ENCODE measurements around the gene ZDHHC21. TPM values are rescaled to one million over a fixed set of nuclear protein-coding genes. Genes with fewer than 3 reads are reported as not detected.

Gene ZDHHC21, protein sequence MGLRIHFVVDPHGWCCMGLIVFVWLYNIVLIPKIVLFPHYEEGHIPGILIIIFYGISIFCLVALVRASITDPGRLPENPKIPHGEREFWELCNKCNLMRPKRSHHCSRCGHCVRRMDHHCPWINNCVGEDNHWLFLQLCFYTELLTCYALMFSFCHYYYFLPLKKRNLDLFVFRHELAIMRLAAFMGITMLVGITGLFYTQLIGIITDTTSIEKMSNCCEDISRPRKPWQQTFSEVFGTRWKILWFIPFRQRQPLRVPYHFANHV
- 11.6 and 21.3 TPM in 2 replicates for total RNA-seq

DNA sequence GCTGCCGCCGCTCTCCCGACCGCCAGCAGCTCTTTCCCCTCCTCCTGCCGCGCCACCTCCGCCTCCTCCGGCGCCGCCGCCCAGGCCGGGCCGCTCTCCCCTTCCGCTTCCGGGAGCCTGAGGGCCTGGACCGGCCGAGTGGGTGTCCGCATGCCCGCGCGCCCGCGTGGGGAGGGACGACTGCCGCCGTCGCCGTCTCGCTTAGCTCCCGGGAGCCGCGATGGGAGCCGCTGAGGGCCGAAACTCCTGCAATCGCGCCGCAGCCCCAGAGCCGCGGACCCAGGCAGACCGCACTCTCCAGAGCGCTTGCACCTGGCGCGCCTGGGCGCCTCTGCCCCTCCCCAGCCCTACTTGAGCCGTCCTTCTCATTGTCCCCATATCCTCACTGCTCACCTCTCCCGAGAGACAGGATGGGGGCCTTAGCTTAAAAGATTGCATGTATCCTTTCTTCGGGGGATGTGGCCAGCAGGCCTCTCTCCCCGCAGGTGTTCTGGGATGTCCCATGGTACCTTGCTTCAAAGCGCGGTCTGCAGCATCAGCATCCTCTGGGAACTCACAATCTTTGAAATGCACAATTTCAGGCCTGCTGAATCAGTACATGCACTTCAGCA is at the start of gene ZDHHC21:
Gene ZDHHC21, minus strand, starts transcription at position 182 of the 611 bp plus-strand sequence. CDS start 19,092 bp downstream, outside the sequence.
- no peak for DNase-seq (ENCODE audit: low read depth)

DNA sequence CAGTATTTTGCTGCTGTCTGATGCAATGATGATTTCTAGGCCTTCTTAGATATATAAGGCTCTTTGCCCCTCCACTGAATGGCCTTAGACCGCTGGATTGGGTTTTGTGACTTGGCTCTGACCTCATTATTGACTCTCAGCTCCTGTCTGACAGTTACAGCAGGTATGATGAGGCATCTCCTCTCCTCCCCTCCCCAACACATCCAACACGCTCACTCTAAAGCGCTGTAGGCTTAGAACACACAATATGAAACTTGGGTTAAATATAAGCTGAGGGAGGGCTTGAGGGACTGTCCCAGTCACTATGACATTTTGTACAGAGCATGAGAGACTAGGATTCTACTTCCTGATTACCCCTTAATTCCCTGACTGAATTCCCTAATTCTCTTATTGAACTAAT is 48.1 kb upstream of the ZDHHC21 start:
- no peak for DNase-seq (ENCODE audit: low read depth)

DNA sequence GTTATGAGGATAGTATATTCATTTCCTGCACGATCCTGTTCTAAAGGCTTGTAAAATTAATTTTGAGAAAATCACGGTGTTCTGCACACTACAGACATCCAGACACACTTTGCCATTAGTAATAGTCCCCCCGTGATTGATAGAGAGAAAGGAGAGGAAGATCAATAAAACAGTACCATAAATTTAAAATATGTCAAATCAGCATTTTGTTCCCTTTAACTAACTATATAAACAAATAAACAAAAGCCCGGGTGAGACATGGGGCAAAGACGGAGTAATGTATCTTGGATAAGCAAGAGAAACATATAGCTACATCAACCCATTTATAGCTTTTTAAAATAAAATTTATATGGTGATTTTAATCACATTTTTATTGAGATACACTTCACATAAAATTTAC is 39.9 kb upstream of the ZDHHC21 start:
- DNase-seq (ENCODE audit: low read depth): no peak

DNA sequence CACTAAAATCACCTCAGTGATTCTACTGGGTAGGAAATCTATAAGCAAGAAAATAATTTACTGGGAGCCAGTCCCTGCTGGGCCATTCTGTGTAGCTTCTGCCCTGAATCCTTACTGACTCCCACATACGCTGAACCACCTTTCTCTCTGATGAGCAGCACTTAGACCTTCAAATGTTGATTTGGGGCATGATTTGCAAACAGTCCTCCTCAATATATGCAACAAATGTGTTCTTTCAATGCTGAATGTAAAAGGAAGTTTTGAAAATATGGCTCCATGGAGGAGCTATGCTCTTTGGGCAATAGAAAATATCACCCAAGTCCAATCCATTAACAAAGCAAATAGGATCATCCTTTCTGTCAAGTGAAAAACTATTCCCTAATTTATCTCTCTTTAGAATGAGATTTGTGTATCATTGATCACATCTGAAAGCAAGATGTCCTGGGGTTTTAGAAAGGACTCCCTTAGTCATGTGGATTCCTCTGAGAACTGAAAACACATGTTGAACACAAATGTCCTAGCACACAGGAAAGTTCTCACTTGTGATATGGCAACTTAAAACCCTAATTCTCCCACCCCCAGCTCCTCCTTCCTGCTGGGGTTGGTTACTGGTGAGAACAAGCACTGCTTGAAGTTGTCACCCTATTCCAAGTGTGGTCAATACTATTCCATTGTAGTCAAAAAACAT is 38.2 kb upstream of the ZDHHC21 start:
- no peak for DNase-seq (ENCODE audit: low read depth)

DNA sequence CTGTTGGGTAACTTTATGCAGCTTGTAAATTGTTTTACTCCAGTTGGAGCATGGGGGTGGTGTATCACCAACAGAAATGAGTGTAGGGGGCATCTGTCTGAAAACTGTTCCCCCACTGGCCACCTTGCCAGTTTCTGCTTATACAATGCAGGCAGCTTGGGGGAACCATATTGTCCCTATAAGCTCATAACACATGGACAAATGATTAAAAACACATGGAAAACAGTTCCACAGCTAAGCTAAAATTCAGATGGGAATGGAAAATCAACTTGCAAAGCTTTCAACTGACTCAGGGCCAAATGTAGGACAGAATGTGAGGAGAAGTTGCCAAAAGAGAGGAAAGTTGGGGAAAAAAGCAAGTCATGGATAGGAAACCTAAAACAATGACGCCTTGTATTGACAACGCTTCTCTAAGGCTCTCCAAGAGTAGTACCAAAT is 37.2 kb upstream of the ZDHHC21 start:
- no peak for DNase-seq (ENCODE audit: low read depth)

DNA sequence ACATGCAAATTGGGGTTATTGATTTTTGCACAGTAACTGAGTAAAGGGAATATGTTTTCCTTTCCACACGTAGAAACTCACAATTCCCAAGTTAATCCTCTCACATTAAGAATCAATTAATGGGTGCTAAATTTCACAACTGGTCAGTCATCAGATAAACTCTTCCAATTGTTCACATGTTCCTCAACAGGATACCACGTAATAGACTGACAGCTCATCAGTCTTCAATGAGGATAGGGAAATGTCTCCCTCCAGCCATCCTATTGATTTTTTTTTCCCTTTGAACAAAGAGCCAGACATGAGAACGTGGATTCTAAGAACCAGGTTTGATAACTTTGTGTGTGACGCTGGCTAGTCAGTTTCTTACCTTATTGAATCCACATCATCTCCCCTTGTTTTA is 30.1 kb upstream of the ZDHHC21 start:
- no peak for DNase-seq (ENCODE audit: low read depth)

DNA sequence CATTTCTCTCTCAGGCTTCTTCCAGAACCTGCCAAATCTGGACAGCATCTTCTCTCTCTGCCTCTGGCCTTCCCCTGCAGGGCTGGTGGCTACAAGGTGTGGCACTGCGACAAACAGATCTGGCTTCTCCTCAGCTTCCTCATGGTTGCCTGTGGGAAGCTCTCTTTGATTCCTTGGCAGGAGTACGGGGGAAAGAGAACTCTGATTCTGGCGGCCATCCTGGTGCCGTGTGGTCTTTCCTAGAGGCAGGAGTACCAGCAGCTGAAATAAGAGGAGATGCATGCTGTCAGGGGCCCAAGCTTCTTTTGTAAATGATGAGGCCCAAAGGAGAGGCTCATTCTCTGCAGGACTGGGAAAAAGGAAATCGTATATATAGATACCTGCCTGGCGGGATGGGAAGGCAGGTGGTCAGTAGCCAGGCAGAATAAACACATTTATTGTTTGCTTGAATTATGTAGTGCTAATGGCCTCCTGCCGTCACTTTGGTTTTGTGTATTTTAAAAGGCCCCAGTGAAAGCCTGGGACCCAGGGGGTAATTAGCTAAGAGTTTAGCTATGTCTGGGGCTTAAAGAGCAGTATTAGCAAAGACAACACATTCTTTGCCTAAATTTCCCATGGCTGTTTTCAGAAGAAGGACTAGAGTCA is 29.3 kb upstream of the ZDHHC21 start, which contains the start of gene CER1:
Gene CER1, minus strand, starts transcription at position 343 of the 645 bp plus-strand sequence. Its CDS starts 61 bp downstream, at position 282.
- no peak for DNase-seq (ENCODE audit: low read depth)

GRCh38 chr9:14719231-14719923 is 26.1 kb upstream of the ZDHHC21 start:
- DNase-seq (ENCODE audit: low read depth): no peak

- no peak for DNase-seq (ENCODE audit: low read depth)
Observed at GRCh38 chr9:14715102-14715501, 21.9 kb upstream of the ZDHHC21 start.

GRCh38 chr9:14713187-14713767 is 20.0 kb upstream of the ZDHHC21 start:
- no peak for DNase-seq (ENCODE audit: low read depth)

DNA sequence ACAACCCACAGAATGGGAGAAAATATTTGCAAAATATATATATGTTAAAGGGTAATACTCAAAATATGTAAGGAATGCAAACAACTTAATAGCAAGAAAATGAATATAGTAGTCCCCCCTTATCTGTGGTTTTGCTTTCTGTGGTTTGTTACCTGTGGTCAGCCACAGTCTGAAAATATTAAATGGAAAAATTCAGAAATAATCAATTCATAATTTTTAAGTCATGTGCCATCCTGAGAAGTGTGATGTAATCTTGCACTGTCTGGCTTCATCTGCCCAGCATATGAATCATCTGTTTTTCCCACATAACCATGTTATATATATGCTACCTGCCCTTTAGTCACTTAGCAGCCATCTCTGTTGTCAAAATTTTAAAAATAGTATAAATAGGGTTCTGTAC is 17.6 kb upstream of the ZDHHC21 start:
- DNase-seq (ENCODE audit: low read depth): no peak

DNA sequence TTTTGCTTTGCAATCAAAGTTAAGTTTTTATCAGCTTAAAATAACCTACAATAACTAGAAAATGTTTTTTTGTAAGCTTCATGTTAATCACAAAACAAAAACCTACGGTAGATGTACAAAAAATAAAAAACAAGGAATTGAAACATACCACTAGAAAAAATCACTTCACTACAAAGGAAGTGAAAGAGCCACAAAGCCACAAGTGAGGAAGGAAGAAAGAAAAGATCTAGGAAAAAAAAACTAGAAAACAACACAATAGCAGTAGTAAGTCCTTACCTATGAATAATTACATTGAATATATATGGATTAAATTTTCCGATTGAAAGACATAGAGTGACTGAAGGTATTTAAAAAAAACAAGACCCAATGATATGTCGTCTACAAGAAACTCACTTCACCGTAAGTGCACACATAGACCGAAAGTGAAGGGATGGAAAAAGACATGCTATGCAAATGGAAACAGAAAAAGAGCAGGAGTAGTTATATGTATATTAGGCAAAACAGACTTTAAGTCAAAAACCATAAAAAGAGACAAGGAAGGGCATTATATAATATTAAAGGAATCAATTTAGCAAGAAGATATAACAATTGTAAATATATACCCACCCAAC is 13.4 kb upstream of the ZDHHC21 start:
- no peak for DNase-seq (ENCODE audit: low read depth)

DNA sequence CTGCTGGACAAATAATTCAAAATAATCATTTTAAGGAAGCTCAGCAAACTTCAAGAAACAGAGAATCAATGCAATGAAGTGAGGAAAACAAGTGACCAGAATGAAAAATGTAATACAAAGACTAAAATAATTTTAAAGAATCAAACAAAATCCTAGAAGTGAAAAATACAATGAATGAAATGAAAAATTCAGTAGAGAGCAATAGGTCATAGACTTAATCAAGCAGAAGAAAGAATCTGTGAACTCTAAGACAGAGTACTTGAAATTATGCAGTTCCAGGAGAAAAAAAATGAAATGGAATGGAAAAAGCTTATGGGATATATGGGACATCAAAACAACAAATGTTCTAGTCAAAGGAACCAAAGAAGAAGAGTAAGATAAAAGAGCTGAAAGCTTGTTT is 11.8 kb upstream of the ZDHHC21 start:
- DNase-seq (ENCODE audit: low read depth): no peak

DNA sequence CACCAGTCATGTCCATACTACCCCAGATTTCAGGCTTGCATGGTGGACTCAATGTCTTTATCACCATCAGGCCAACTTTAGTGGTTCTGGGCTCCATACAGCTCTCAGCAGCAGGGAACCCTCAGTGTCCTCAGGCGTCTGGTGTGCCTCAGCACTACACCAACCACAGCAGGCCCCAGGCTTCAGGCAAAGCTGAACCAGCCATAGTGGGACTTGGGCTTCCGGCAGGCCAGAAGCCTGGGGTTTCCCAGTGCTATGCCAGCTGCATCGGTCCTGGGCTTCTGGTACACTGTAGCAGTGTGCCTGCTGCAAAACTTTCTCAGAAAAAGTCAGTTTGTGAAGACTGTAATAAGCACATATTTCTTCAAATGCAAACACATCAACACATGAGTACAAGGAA is 11.0 kb upstream of the ZDHHC21 start:
- no peak for DNase-seq (ENCODE audit: low read depth)

GRCh38 chr9:14702200-14702720 is 9.0 kb upstream of the ZDHHC21 start:
- no peak for DNase-seq (ENCODE audit: low read depth)

DNA sequence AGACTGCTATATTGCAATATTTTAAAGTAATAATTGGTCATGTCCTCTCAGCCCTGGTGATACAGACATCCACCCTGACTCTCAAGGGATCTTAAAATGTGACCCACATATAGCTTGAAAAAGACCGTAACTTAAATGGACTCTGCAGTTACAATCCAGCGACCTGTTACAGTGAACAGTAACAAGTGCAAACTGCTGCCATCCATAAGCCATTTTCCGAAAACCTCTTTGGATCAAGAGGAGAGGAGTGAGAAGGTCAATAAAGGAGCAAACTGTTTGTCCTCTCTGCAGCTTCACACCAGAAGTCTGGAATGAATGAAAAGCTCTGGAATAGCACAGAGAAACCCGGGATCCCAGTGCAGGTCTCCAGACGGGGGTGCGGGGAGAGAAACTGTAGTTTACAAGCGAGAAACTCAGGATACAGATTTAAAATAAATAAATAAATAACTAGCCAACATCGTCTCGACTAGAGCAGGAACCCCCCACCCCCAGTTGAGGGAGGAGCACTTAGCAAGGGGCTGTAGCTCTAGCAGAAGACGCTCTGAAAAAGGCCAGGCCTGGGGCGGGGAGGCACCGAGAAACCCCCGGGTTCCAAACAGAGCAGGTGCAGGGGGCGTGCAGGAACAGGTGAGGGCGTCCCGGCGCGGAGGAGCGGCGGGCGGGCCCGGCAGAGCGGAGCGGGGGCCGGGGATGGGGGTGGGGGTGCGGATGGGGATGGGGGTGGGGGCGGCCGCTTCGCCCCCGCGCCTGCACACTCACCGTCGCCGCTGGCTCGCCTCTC is 572 bp downstream of the ZDHHC21 start:
- DNase-seq (ENCODE audit: low read depth): no peak

GRCh38 chr9:14690948-14691730 is 2.1 kb downstream of the ZDHHC21 start:
- peak; percentile 36 for DNase-seq (ENCODE audit: low read depth)

DNA sequence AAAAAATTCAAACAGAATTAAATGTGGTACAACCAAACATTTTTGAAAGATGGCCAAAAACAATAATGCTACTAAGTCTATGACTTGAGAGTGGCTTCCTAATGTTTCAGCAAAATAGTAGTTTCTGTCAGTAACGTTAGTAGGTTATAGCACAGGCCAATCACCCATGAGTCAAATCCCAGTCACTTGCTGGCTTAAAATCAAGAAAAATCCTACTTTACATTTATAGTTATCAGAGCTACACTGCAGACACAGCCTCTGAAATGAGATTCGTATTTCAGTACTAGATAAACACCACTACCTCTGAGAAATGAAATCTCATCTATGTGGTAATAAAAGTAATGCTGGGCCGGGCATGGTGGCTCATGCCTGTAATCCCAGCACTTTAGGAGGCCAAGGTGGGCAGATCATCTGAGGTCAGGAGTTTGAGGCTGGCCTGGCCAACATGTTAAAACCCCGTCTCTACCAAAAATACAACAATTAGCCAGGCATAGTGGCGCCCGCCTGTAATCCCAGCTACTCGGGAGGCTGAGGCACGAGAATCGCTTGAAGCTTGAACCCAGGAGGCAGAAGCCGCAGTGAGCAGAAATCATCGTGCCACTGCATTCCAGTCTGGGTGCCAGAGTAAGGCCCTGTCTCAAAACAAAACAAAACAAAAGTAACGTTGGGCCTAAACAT is 6.1 kb downstream of the ZDHHC21 start:
- DNase-seq (ENCODE audit: low read depth): peak; percentile 34

DNA sequence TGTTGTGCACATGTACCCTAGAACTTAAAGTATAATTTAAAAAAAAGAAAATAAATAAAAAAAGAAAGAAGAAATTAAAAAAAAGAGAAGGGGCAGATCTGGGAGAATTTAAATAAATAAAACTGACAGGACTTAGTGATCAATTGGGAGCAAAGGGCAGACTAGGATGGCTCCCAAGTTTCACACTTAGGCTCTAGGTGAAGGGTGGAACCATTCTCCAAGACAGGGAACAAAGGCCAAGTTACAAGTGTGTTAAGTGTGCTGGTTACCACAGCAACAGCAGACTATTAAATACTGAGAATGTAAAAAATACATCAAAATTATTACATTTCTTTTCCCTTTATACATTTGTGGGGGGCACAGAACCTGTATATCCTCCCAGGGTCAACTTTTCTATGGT is 7.1 kb downstream of the ZDHHC21 start:
- no peak for DNase-seq (ENCODE audit: low read depth)
